ENCODE data around the gene AAK1. TPM values are rescaled to one million over a fixed set of nuclear protein-coding genes. Genes with fewer than 3 reads are reported as not detected.
"Not testable (repeated sequence)": the region's sequence is repeated elsewhere in the genome, so short reads cannot be mapped to it uniquely, and the experiment has no call there.

AAK1 gene
- total and polyA plus RNA-seq, 2 of the 13 experiments (the other 11 are each of a cell fraction or from before 2014, with no cell fraction given): 9.8 to 10.3 TPM

GRCh38 chr2:69575926-69576325 lies 67.6 kb downstream of the AAK1 start (continued):
- TF ChIP-seq ZNF407 (CRISPR knock-in tag; IDR thresholded peaks at IDR 0.05; ENCODE audit: not compliant biosample characterization) (no peak), ZNF557 (CRISPR knock-in tag; IDR thresholded peaks at IDR 0.05) (no peak), ZNF274 (CRISPR knock-in tag; IDR thresholded peaks at IDR 0.05) (no peak), NFATC3 (CRISPR knock-in tag; IDR thresholded peaks at IDR 0.05) (no peak), ZNF292 (CRISPR knock-in tag; IDR thresholded peaks at IDR 0.05; ENCODE audit: borderline replicate concordance, low read depth) (no peak), HCFC1 (IDR thresholded peaks at IDR 0.05; ENCODE audit: low read depth, low read length) (no peak), SRSF4 (IDR thresholded peaks at IDR 0.05; ENCODE audit: low read depth, low read length, poor library complexity, severe bottlenecking) (no peak), HMG20B (CRISPR knock-in tag; conservative IDR thresholded peaks at IDR 0.05) (no peak), ZNF354B (CRISPR knock-in tag; IDR thresholded peaks at IDR 0.05) (no peak)

- WGBS (ENCODE audit: low lambda C conversion rate): 99% methylated on average over 13 of the region's 13 CpGs
- H3K27me3 ChIP-seq (ENCODE audit: control insufficient read depth in 1 of 2, insufficient read depth in 2 of 2, low read length in 2 of 2); H3K9me3 ChIP-seq (ENCODE audit: low read length); in situ Hi-C loops (cut with HindIII; ENCODE audit: extremely low pct_ligation_motif_present, low pct_unique_long_range_greater_than_20kb); H4K20me1 ChIP-seq (ENCODE audit: insufficient read depth, low read length); DNase-seq (ENCODE audit: low spot score); POLR2A ChIA-PET; H3K9ac ChIP-seq (ENCODE audit: insufficient read depth, low read depth, low read length); H3K27ac ChIP-seq (ENCODE audit: extremely low read length, insufficient read depth, low read length); H3K4me2 ChIP-seq (ENCODE audit: low read depth, low read length); intact Hi-C loops (cut with micrococcal nuclease; ENCODE audit: unreplicated experiment); H3K4me3 ChIP-seq (replicated peaks in 1 of 3; ENCODE audit: insufficient read depth in 1 of 3, low read depth in 2 of 3, low read length in 3 of 3); H2AFZ ChIP-seq (ENCODE audit: low read length); H3K79me2 ChIP-seq (ENCODE audit: insufficient read depth, low read length); BruUV-seq (replicated peaks); H3K36me3 ChIP-seq (replicated peaks in 1 of 2; ENCODE audit: control insufficient read depth in 1 of 2, insufficient read depth in 2 of 2, low read length in 2 of 2); CTCF ChIA-PET (ENCODE audit: low intra/inter-chr PET ratio, low total read pairs); ATAC-seq; FAIRE-seq: not testable (repeated sequence)
- peaks cover 16% of the 10 kb centered on the region for H3K4me1 ChIP-seq (ENCODE audit: insufficient read depth, low read length)
These were observed 68.2 kb downstream of the AAK1 start for GRCh38 chr2:69575371-69575770.
